ENCODE measurements around the gene NEDD4L.

The NEDD4L gene

DNA sequence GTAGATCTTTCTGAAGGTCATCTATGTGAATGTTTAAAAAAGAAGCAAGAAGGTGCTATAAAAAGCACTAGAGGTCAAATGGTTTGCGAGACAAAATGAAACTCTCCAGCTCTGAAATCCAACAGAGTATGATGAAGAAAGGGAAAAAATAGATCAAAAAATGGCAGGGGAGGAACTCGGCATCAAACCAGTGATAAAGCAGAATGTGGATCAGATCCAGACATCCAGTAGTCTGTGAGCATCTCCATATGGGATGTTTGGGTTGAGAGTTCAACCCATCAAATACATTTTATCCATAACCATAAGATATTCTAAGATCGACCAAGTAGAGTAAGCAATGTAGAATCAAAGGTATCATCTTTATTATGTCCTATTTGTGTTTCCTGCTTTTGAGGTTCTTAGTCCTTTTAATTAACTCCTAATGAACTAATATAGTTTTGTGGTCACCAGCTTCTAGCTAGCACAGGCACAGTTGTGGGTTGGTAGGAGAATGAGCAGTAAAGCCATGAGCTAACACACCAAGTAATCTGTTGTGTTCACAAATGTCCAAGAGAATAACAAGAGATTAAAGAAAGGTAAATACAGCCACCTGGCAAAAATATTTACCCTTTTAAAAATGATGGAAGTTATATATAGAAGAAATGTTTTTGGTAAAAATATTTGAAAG lies 160.9 kb downstream of the NEDD4L start:
- no peak for TF ChIP-seq ZNF274 (IDR thresholded peaks at IDR 0.05; ENCODE audit: low read depth, low read length)
- no peak overlapping the region for H3K4me3 ChIP-seq (ENCODE audit: low read length)

DNA sequence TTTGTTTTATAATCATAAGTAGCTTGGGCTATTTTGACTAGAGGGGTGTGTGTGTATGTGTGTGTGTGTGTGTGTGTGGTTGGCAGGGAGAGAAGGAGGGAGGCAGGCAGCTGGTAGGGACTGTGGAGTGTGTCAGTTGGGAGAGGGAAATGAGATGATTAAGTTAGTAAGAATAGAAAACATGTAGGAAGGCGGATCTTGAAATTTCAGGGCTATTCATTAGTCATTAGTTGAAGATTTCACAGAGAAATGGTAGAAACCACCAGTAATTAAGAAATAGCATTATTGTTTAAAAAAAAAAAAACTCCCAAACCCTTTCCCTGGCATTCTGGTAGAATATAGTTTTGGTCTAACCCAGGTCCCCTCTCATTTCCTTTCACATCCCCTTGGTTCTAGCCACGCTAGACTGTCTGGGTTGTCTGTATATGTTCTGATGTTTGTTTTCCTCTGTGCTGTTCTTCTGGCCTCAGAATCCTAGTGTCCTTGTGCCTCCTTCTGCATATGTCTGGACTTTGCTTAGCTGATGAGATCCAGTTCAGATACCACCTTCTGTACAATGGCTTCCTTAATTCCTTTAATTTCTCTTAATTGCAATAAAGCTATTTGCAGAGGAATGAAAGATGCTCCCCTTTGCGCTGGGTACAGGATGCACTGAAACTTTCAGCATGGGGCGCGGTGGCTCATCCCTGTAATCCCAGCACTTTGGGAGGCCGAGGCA lies 161.6 kb downstream of the NEDD4L start:
- TF ChIP-seq ZNF274 (IDR thresholded peaks at IDR 0.05; ENCODE audit: low read depth, low read length) = no peak
- no peak overlapping the region for H3K4me3 ChIP-seq (ENCODE audit: low read length)

DNA sequence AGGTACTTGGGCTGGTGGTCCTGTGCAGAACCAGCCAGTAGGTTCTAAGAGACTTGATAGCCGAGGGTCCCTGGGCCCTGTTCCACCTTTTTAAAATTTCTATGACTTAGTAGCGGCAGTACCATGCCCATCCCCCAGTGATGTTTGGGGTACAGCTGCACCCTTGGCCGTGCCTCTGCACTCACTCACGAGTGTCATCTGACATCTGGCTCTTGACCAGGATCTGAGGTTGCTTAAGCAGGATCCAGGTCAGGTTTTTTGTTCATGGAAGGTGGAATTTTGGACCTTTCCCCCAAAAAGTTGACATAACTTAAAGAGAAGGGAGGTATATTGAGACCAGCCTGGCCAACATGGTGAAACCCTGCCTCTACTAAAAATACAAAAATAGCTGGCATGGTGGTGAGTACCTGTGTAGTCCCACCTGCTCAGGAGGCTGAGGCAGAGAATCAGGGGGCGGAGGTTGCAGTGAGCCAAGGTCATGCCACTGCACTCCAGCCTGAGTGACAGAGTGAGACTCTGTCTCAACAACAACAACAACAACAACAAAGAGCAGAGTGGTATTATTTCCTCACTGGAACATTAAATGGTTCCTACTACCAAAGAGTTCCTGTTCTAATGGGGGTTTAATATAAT lies 163.6 kb downstream of the NEDD4L start:
- H3K4me3 ChIP-seq (ENCODE audit: low read length) = no peak overlapping the region
- no peak for TF ChIP-seq ZNF274 (IDR thresholded peaks at IDR 0.05; ENCODE audit: low read depth, low read length)

DNA sequence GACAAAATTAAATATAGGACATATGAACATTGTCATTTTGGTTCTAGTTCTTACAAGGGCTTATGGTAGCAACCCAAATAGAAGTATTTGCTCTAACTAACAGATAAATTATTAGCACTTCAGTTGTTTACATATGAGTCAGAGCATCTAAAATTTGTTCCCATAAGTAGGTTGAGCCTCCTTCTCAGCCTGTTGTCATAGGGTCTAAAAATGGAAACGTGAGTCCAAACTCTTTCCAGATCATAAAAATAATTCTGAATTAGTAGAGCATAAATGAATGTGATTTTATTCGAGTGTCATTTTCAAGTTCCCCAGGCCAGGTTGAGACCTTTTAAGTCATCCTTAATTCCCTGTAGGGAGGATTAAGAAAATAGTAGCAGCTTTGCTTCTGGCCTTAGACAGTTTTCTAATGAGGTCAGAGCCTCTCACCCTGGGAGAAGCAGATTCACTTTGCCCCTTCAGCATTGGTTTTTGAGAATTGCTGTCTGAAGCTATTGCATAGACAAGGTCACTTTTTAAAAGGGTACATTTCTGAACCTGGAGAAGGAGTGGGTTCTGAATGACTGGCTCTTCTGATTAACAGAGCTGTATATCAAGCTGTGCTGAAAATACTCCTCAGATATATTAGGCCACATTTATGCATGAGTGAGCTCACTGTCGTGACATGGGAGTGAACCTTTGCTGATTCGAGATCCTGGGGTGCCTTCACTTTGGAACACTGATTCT lies 164.3 kb downstream of the NEDD4L start:
- no peak overlapping the region for H3K4me3 ChIP-seq (ENCODE audit: low read length)
- TF ChIP-seq ZNF274 (IDR thresholded peaks at IDR 0.05; ENCODE audit: low read depth, low read length) = no peak

DNA sequence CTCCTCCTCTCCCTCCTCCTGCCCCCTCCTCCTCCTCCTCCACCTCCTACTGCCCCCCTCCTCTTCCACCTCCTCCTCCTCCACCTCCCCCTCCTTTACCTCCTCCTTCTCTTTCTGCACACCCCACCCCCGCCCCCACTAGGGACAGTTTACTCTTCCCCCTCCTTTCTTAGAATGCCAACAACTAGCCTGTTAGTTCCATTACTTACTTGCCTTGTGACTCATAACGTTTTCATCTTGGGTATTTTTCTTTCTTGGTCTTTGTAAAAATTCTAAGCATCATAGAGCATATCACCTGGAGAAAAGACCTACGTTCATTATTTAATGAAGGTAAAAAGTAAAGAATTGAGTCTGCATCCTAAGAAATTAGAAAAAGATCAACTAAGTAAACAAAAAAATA lies 165.3 kb downstream of the NEDD4L start:
- TF ChIP-seq ZNF274 (IDR thresholded peaks at IDR 0.05; ENCODE audit: low read depth, low read length) = no peak
- H3K4me3 ChIP-seq (ENCODE audit: low read length) = no peak overlapping the region

DNA sequence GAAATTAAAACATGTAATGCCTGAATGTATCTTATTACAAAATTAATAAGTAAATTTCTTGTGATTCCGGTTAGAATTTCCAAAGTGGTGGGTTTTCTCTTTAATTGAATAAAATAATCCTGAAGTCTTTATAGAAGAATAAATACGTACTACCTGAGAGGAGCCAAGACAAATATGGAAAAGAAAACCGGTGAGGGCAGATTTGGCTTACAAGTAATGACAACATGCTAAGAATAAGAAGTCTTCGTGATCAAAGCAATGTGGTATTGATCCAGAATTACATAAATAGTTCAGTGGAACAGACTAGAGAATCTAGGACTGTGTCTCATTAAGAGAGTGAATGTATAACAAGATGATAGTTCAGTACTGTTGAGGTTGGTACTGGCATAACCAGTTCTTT lies 167.5 kb downstream of the NEDD4L start:
- TF ChIP-seq ZNF274 (IDR thresholded peaks at IDR 0.05; ENCODE audit: low read depth, low read length) = no peak
- H3K4me3 ChIP-seq (ENCODE audit: low read length) = no peak overlapping the region

DNA sequence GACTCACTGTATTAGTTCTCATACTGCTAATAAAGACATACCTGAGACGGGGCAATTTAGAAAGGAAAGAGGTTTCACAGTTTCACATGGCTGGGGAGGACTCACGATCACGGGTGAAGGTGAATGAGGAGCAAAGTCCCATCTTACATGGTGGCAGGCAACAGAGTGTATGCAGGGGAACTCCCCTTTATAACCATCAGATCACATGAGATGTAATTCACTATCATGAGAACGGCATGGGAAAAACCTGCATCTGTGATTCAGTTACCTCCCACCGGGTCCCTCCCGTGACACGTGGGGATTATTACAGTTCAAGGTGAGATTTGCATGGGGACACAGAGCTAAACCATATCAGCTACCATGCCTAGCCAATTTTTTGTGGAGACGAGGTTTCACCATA lies 168.2 kb downstream of the NEDD4L start:
- H3K4me3 ChIP-seq (ENCODE audit: low read length) = no peak overlapping the region
- TF ChIP-seq ZNF274 (IDR thresholded peaks at IDR 0.05; ENCODE audit: low read depth, low read length) = no peak

GRCh38 chr18:58213440-58213839 lies 169.4 kb downstream of the NEDD4L start:
- TF ChIP-seq ZNF274 (IDR thresholded peaks at IDR 0.05; ENCODE audit: low read depth, low read length) = no peak
- no peak overlapping the region for H3K4me3 ChIP-seq (ENCODE audit: low read length)

GRCh38 chr18:58215011-58215410 lies 171.0 kb downstream of the NEDD4L start:
- TF ChIP-seq ZNF274 (IDR thresholded peaks at IDR 0.05; ENCODE audit: low read depth, low read length) = no peak
- no peak overlapping the region for H3K4me3 ChIP-seq (ENCODE audit: low read length)

- no peak for TF ChIP-seq ZNF274 (IDR thresholded peaks at IDR 0.05; ENCODE audit: low read depth, low read length)
- no peak overlapping the region for H3K4me3 ChIP-seq (ENCODE audit: low read length)
These were observed 172.1 kb downstream of the NEDD4L start for GRCh38 chr18:58216071-58216481.

DNA sequence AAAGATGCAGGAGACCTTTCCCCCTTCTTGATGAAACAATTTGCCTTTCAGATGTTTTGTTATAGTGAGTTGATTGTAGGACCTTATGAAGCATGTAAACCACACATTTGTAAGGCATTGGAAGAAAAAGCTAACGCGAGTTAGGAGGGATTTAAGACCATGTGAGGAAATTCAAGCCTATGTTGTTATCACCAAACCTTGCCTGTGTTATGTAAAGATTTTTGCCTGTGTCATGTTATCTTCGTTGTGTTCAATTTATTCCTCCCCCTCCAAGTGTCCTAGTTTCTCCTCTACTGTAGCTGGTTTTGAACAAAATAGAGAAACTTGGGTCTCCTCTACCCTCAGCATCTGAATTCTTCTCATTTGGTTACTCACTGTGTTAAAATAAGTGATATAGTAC lies 173.0 kb downstream of the NEDD4L start:
- TF ChIP-seq ZNF274 (IDR thresholded peaks at IDR 0.05; ENCODE audit: low read depth, low read length) = no peak

GRCh38 chr18:58218117-58218516 lies 174.1 kb downstream of the NEDD4L start:
- no peak overlapping the region for H3K4me3 ChIP-seq (ENCODE audit: low read length)
- no peak for TF ChIP-seq ZNF274 (IDR thresholded peaks at IDR 0.05; ENCODE audit: low read depth, low read length)

More for the DNA sequence above, 173.0 kb downstream of the NEDD4L start:
- no peak overlapping the region for H3K4me3 ChIP-seq (ENCODE audit: low read length)

DNA sequence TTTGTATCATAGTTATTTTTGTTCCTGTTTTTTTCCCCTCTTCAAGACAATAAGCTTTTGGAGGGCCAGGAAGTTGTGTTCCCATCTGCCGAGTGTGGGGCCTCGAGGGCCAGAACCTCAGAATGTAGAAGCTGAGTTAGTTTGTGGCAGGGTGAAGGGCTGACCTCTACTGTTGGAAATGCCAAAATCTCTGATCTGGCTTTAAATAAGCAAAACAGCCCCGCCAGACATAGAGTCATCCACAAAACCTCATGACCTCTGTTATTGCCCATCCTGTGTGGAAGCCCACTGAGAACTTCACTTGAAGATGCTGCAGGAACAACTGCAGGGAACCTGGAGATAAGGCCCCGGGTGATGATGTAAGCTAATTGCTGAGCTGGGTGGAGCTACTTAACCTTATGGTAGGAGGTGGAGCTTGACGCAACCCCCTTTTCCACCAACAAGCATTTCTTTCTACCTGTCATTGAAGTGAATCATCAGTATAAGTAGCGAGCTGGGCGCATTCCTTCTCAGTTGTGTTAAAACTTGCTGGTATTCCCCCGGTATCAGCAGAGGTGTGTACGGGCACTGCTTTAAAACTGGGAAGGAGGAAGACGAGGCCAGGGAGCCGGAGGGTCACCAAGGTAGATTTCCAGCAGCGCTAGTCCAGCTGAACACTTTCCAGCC lies 177.2 kb downstream of the NEDD4L start:
- no peak for TF ChIP-seq ZNF274 (IDR thresholded peaks at IDR 0.05; ENCODE audit: low read depth, low read length)
- H3K4me3 ChIP-seq (ENCODE audit: low read length) = no peak overlapping the region; the same call in 1 of the 2 replicates

Measured in GM08714 (cell line).